ENCODE results near the gene PLAU. TPM values are rescaled to one million over a fixed set of nuclear protein-coding genes. Genes with fewer than 3 reads are reported as not detected.

Gene PLAU
- total RNA-seq, 4 donors from 2014 or later = 6.4 to 11.2 (median 9.9) TPM

- TF ChIP-seq CTCF (IDR thresholded peaks at IDR 0.05; ENCODE audit: low read depth) = no peak
These were observed 37.6 kb upstream of the PLAU start for GRCh38 chr10:73873142-73873837.

- no peak for TF ChIP-seq CTCF (IDR thresholded peaks at IDR 0.05; ENCODE audit: low read depth)
These were observed 37.1 kb upstream of the PLAU start for GRCh38 chr10:73873838-73874215.

- no peak for TF ChIP-seq CTCF (IDR thresholded peaks at IDR 0.05; ENCODE audit: low read depth)
These were observed 36.4 kb upstream of the PLAU start, which contains the start of gene CAMK2G for GRCh38 chr10:73874267-73875138. CAMK2G (minus strand) TSS chr10:73874555; CDS start chr10:73874461, 94 bp downstream.

- TF ChIP-seq CTCF (IDR thresholded peaks at IDR 0.05; ENCODE audit: low read depth) = no peak
These were observed 35.8 kb upstream of the PLAU start for GRCh38 chr10:73875139-73875475.

GRCh38 chr10:73876157-73876556 lies 34.8 kb upstream of the PLAU start:
- TF ChIP-seq CTCF (IDR thresholded peaks at IDR 0.05; ENCODE audit: low read depth) = no peak

GRCh38 chr10:73876566-73876965 lies 34.4 kb upstream of the PLAU start:
- no peak for TF ChIP-seq CTCF (IDR thresholded peaks at IDR 0.05; ENCODE audit: low read depth)

GRCh38 chr10:73876971-73877370 lies 34.0 kb upstream of the PLAU start:
- no peak for TF ChIP-seq CTCF (IDR thresholded peaks at IDR 0.05; ENCODE audit: low read depth)

Data from subcutaneous adipose tissue (tissue), 4 donors.